ENCODE measurements around the gene LGALS3. TPM values are rescaled to one million over a fixed set of nuclear protein-coding genes. Genes with fewer than 3 reads are reported as not detected.

Gene LGALS3
- total and polyA plus RNA-seq, 7 experiments from 2014 or later: 0.35 to 71.7 (median 11.7) TPM

DNA sequence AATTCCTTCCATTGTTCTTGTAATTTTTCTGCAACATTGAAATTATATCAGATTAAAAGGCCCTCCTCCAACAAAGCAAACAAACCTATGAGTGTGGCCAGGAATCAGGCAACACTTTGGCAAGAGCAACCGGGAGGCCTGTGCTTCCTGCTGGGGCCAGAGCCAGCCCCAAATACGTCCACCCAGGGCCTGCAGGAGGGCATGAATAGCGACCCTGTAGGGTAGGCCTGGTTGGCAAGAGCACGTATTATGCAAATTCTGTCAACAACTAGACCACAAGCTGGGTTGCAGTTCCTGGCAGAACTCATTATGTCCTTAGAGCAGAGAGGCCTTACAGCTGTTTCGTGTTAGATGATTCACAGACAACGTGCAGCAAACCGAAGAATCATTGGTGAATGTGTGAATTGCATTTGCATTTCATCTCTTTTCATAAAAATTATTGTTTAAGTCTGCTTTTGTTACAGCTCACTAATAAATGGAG is 26.9 kb upstream of the LGALS3 start:
- H3K4me1 Mint-ChIP-seq: peaks cover 28 to 56% (median 32%) of the 10 kb centered on the region in 7 donors
- intact Hi-C loops (cut with micrococcal nuclease): loop anchor here in 1 of 2 donors (5.0 kb wide), 1 partner anchor 40 kb away; no protein-coding TSS in a partner anchor
- H3K4me3 Mint-ChIP-seq: peak overlapping the region in 5 of 10 donors; percentile 25 to 66 (median 40)
- no peak overlapping the region for H3K4me3 ChIP-seq (ENCODE audit: low read length)
- peaks cover 0 to 24% (median 3%) of the 10 kb centered on the region in 5 donors for H3K36me3 Mint-ChIP-seq
- no peaks in the 10 kb centered on the region for H3K27me3 Mint-ChIP-seq
- CTCF ChIA-PET: interaction anchor here (0.6 to 1.8 kb wide), 3 partner anchors 12 to 1188 kb away, joined by 3 to 7 read pairs (median 3); no protein-coding TSS in a partner anchor
- H3K9me3 Mint-ChIP-seq: peaks cover 0 to 17% (median 4%) of the 10 kb centered on the region in 11 donors
- H3K27me3 ChIP-seq (ENCODE audit: control insufficient read depth in 2 of 2, insufficient read depth in 2 of 2, low read length in 2 of 2): no peaks in the 10 kb centered on the region
- peak overlapping the region; percentile 41 for H3K27ac ChIP-seq (ENCODE audit: low read depth, low read length)
- peaks cover 0 to 5% (median 5%) of the 10 kb centered on the region in 3 experiments for H3K9me3 ChIP-seq (ENCODE audit: control insufficient read depth in 2 of 3, low read length in 3 of 3)
- peak in 4 of 9 donors; percentile 7 to 43 (median 10) for DNase-seq
- ATAC-seq: peak; percentile 81
- peaks cover 10 to 45% of the 10 kb centered on the region in 2 donors for H3K4me1 ChIP-seq (ENCODE audit: control insufficient read depth in 2 of 2, insufficient read depth in 2 of 2, low read length in 2 of 2)
- H3K36me3 ChIP-seq (ENCODE audit: control insufficient read depth in 2 of 3, insufficient read depth in 3 of 3, low read length in 3 of 3): no peaks in the 10 kb centered on the region
- H3K27ac Mint-ChIP-seq: peak overlapping the region; percentile 26 to 97 (median 82)
- POLR2A ChIA-PET: interaction anchor here (0.7 to 2.1 kb wide), 3 partner anchors 21 to 90 kb away, joined by 3 to 7 read pairs (median 4); partner anchors contain the start of gene MAPK1IP1L

DNA sequence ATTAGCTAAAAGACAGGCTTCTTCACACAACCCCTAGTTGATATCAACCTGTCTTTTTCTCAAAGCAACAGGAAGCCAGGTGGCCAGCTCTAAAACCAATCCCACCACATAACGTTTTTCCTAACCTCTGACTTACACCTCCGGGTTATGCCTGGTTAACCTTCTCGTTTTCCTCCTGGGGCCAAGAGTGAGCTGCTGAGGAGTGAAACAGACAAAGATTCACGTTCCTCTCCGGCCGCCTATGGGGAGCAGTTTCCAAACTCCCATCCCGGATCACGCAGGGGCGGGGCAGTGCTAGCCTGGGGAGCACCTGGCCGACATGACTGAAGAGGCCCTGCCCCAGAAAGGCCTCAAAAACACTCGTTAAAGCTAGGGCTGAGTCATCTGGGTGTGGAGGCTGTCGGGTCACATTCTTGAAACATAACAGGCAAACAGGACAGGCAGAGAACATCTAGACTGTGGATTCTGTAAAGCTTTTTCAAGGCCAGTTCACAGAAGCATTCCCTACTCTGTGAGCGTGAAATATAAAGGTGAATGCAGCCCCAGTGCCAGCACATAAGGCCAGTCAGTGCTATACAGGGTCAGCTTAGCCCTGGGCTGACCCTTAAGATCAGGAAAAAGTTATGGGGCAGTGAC is 25.9 kb upstream of the LGALS3 start:
- H3K27ac ChIP-seq (ENCODE audit: low read depth, low read length): peak overlapping the region; percentile 41
- H3K4me1 Mint-ChIP-seq: peaks cover 23 to 56% (median 31%) of the 10 kb centered on the region in 7 donors
- peaks cover 0 to 24% (median 3%) of the 10 kb centered on the region in 5 donors for H3K36me3 Mint-ChIP-seq
- peak overlapping the region; percentile 26 to 97 (median 80) for H3K27ac Mint-ChIP-seq
- no peaks in the 10 kb centered on the region for H3K27me3 ChIP-seq (ENCODE audit: control insufficient read depth in 2 of 2, insufficient read depth in 2 of 2, low read length in 2 of 2)
- intact Hi-C loops (cut with micrococcal nuclease): loop anchor here in 1 of 2 donors (1.0 to 5.0 kb wide), 2 partner anchors 26 to 39 kb away; partner anchors contain the start of gene LGALS3
- H3K27me3 Mint-ChIP-seq: no peaks in the 10 kb centered on the region
- ATAC-seq (peak; percentile 55), DNase-seq (peak in 2 of 9 donors; percentile 14 to 49)
- H3K4me3 ChIP-seq (ENCODE audit: low read length): peak overlapping the region; percentile 5
- peak overlapping the region; percentile 14 to 66 (median 42) for H3K4me3 Mint-ChIP-seq
- peaks cover 0 to 17% (median 4%) of the 10 kb centered on the region in 11 donors for H3K9me3 Mint-ChIP-seq
- ChIA-PET POLR2A (interaction anchor here (0.6 to 2.1 kb wide), 3 partner anchors 8 to 52 kb away, joined by 3 to 7 read pairs (median 3); partner anchors contain the start of gene MAPK1IP1L), CTCF (interaction anchor here (0.6 to 1.8 kb wide), 2 partner anchors 13 to 1187 kb away, joined by 3 to 7 read pairs; no protein-coding TSS in a partner anchor)
- peaks cover 10 to 35% of the 10 kb centered on the region in 2 donors for H3K4me1 ChIP-seq (ENCODE audit: control insufficient read depth in 2 of 2, insufficient read depth in 2 of 2, low read length in 2 of 2)
- H3K9me3 ChIP-seq (ENCODE audit: control insufficient read depth in 2 of 3, low read length in 3 of 3): peaks cover 0 to 5% (median 5%) of the 10 kb centered on the region in 3 experiments
- no peaks in the 10 kb centered on the region for H3K36me3 ChIP-seq (ENCODE audit: control insufficient read depth in 2 of 3, insufficient read depth in 3 of 3, low read length in 3 of 3)

DNA sequence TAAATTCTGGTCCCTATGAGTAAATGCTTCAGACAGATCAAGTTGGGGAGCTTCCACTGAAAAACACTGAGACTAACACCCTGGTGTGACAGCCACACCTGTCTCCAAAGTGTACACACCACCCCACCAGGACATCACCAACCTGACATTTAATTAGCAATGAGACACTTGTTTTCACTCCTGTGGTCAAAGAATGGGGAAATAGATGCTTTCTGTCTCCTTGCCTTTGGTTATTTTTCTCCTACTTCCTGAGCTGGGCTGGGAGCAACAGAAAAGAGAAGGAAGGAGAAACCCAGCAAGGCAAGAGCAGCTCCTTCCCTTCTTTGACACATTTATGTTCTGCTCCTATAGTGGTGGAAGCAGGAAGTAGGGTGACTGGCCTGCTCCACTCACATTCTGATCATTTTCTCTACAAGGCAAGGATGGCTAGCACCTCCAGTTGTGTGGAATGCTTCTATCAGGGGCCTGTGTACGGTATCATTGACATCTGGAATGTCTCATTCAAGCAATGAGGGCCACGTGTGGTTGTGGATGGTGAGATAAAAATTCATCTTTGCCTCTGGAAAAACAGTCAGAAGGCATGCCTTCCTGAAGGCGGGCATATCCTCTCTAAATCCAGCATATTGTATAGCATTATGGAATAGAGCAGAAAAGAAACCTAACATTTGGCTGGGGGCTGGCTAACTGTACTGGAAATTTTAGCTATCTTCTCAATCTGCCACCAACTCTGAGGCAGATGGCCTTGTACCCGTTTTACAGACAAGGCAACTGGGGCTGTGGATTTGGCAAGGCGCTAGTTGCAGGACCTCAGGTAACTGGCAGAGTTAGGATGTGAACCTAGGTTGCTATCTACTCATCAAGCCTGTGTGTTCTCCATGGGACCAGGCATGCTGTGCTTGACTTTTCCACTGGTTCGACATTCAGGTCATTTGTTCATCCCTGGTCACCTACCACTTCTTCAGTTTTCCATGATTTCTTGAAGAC is 24.8 kb upstream of the LGALS3 start:
- peaks cover 0 to 22% (median 3%) of the 10 kb centered on the region in 5 donors for H3K36me3 Mint-ChIP-seq
- H3K27ac Mint-ChIP-seq: peak overlapping the region in 5 of 9 donors; percentile 12 to 97 (median 89)
- ChIA-PET POLR2A (interaction anchor here (2.1 kb wide), 1 partner anchor 53 kb away, joined by 7 read pairs; the partner anchor contains the start of gene MAPK1IP1L), CTCF (interaction anchor here (1.8 kb wide), 1 partner anchor 14 kb away, joined by 7 read pairs; no protein-coding TSS in a partner anchor)
- peaks cover 0 to 15% (median 4%) of the 10 kb centered on the region in 11 donors for H3K9me3 Mint-ChIP-seq
- peaks cover 17 to 54% (median 24%) of the 10 kb centered on the region in 7 donors for H3K4me1 Mint-ChIP-seq
- Histone ChIP-seq H3K36me3 (ENCODE audit: control insufficient read depth in 2 of 3, insufficient read depth in 3 of 3, low read length in 3 of 3) (no peaks in the 10 kb centered on the region), H3K4me1 (ENCODE audit: control insufficient read depth in 2 of 2, insufficient read depth in 2 of 2, low read length in 2 of 2) (peaks cover 10 to 32% of the 10 kb centered on the region in 2 donors), H3K27me3 (ENCODE audit: control insufficient read depth in 2 of 2, insufficient read depth in 2 of 2, low read length in 2 of 2) (no peaks in the 10 kb centered on the region), H3K27ac (ENCODE audit: low read depth, low read length) (no peak overlapping the region), H3K4me3 (ENCODE audit: low read length) (no peak overlapping the region), H3K9me3 (ENCODE audit: control insufficient read depth in 2 of 3, low read length in 3 of 3) (peaks cover 0 to 5% (median 5%) of the 10 kb centered on the region in 3 experiments)
- DNase-seq (no peak), ATAC-seq (no peak)
- intact Hi-C loops (cut with micrococcal nuclease): loop anchor here in 1 of 2 donors (1.0 to 5.0 kb wide), 2 partner anchors 25 to 38 kb away; partner anchors contain the start of gene LGALS3
- H3K4me3 Mint-ChIP-seq: peak overlapping the region in 2 of 10 donors; percentile 16 to 66
- H3K27me3 Mint-ChIP-seq: no peaks in the 10 kb centered on the region

DNA sequence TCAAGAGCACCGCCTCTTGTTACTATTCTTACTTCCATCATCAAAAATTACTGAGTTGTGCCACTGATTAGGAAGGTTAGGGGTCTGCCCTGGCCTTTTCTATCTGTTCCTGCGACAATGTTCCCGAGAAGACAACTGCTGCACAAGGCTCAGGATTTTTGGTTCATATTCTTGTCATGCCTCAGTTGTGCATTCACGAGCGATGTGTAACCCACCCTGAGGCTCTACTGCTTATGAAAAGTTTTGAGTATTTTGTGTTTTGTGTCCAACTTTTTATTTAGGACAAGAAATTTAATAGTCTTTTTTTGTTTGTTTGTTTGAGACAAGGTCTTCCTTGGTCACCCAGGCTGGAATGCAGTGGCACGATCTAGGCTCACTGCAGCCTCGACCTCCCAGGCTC is 23.1 kb upstream of the LGALS3 start:
- intact Hi-C loops (cut with micrococcal nuclease): no loop called here
- Histone ChIP-seq H3K9me3 (ENCODE audit: control insufficient read depth in 2 of 3, low read length in 3 of 3) (peaks cover 0 to 5% (median 5%) of the 10 kb centered on the region in 3 experiments), H3K27ac (ENCODE audit: low read depth, low read length) (no peak overlapping the region), H3K27me3 (ENCODE audit: control insufficient read depth in 2 of 2, insufficient read depth in 2 of 2, low read length in 2 of 2) (no peaks in the 10 kb centered on the region), H3K36me3 (ENCODE audit: control insufficient read depth in 2 of 3, insufficient read depth in 3 of 3, low read length in 3 of 3) (no peaks in the 10 kb centered on the region), H3K4me3 (ENCODE audit: low read length) (no peak overlapping the region), H3K4me1 (ENCODE audit: control insufficient read depth in 2 of 2, insufficient read depth in 2 of 2, low read length in 2 of 2) (peaks cover 10 to 32% of the 10 kb centered on the region in 2 donors)
- H3K36me3 Mint-ChIP-seq: peaks cover 0 to 20% (median 3%) of the 10 kb centered on the region in 5 donors
- DNase-seq (no peak), ATAC-seq (no peak)
- peaks cover 15 to 42% (median 24%) of the 10 kb centered on the region in 7 donors for H3K4me1 Mint-ChIP-seq
- H3K27ac Mint-ChIP-seq: no peak overlapping the region
- no peak overlapping the region for H3K4me3 Mint-ChIP-seq
- POLR2A ChIA-PET: no interaction called here
- no peaks in the 10 kb centered on the region for H3K27me3 Mint-ChIP-seq
- CTCF ChIA-PET: no interaction called here
- peaks cover 0 to 15% (median 4%) of the 10 kb centered on the region in 11 donors for H3K9me3 Mint-ChIP-seq

DNA sequence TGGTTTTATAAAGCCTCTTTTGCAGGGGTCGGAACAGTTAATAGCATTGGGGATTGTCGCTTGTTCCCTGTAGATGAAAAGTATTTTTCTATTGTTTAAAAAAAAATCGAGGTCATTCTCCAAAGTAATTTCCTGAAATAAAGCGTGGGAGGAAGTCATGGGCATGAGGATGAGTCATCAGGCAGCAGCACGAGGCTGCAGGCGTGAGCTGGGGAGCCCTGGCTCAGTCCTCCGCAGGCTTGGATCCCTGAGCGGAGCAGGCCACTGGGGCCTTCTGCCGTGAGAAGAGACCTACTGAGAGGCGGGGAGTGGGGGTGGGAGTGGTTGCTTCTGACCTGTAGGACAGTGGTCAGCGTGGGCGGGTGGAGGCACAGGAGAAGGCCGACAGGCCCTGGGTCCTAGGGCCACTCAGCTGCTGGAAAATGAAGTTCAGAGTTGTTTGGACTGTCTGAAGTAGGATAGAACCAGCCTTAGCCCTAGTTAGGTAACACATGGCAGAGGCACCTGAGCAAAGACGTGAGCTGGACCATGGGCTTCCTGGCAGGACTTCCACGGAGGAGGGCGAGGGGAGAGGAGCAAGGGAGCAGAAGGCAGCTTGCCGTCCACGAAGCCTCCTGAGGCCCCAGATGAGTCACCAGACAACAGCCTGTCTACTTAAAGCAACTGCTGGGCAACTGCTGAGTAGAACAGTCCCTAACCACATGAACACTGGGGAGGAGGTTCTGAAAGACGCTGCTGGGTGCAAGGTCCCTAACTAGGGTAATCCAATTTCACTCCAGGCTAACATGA is 21.1 kb upstream of the LGALS3 start:
- CTCF ChIA-PET: no interaction called here
- ATAC-seq (peak; percentile 79), DNase-seq (peak in 1 of 9 donors; percentile 34)
- Mint-ChIP-seq H3K9me3 (peaks cover 0 to 15% (median 4%) of the 10 kb centered on the region in 11 donors), H3K27me3 (peaks cover 0 to 4% (median 0%) of the 10 kb centered on the region in 5 donors), H3K4me1 (peaks cover 5 to 29% (median 14%) of the 10 kb centered on the region in 7 donors), H3K27ac (peak overlapping the region in 1 of 9 donors; percentile 77), H3K36me3 (peaks cover 0 to 19% (median 3%) of the 10 kb centered on the region in 5 donors), H3K4me3 (peak overlapping the region in 1 of 10 donors; percentile 9)
- Histone ChIP-seq H3K36me3 (ENCODE audit: control insufficient read depth in 2 of 3, insufficient read depth in 3 of 3, low read length in 3 of 3) (no peaks in the 10 kb centered on the region), H3K9me3 (ENCODE audit: control insufficient read depth in 2 of 3, low read length in 3 of 3) (peaks cover 0 to 5% (median 5%) of the 10 kb centered on the region in 3 experiments), H3K27me3 (ENCODE audit: control insufficient read depth in 2 of 2, insufficient read depth in 2 of 2, low read length in 2 of 2) (no peaks in the 10 kb centered on the region), H3K27ac (ENCODE audit: low read depth, low read length) (no peak overlapping the region), H3K4me1 (ENCODE audit: control insufficient read depth in 2 of 2, insufficient read depth in 2 of 2, low read length in 2 of 2) (peaks cover 4 to 18% of the 10 kb centered on the region in 2 donors), H3K4me3 (ENCODE audit: low read length) (no peak overlapping the region)
- POLR2A ChIA-PET: no interaction called here
- intact Hi-C loops (cut with micrococcal nuclease): no loop called here
